OCI-LY3 (cell line): Measurements from ENCODE around the gene PLXDC2.

Experiments used
- H2AFZ ChIP-seq: fragments of 200-600, 300-600 bp; shearing (Covaris generic); 2 replicates; pipeline ENCODE4 v1.6.0; 2014; ENCODE audit warnings: antibody characterized with exemption, low read depth, low read length
- H3K27ac ChIP-seq: fragments of 200-600, 300-600 bp; sonication (generic); 2 replicates; pipeline ENCODE4 v1.5.1; 2014; ENCODE audit warnings: mild to moderate bottlenecking, low read length, moderate library complexity, mixed read lengths
- H3K27me3 ChIP-seq: fragments of 200-600, 300-600 bp; sonication (generic); 2 replicates; pipeline ENCODE4 v1.6.1; 2014; ENCODE audit warnings: low read depth, low read length, mixed read lengths
- H3K36me3 ChIP-seq: fragments of 200-600, 300-600 bp; sonication (generic); replicated peaks from 2 replicates; pipeline ENCODE3; 2014; ENCODE audit warnings: low read depth, low read length, mixed read lengths
- H3K4me1 ChIP-seq: fragments of 300-600, 200-600 bp; sonication (generic); 2 replicates; pipeline ENCODE4 v1.6.1; 2014; ENCODE audit warnings: low read length, mixed read lengths
- H3K4me2 ChIP-seq: fragments of 200-600, 300-600 bp; sonication (generic); 2 replicates; pipeline ENCODE4 v1.6.1; 2014; ENCODE audit warnings: low read length, mixed read lengths
- H3K4me3 ChIP-seq: fragments of 300-600, 200-600 bp; sonication (generic); 2 replicates; pipeline ENCODE4 v1.5.1; 2014; ENCODE audit warnings: antibody characterized with exemption, mild to moderate bottlenecking, low read length, moderate library complexity
- H3K79me2 ChIP-seq: fragments of 300-600, 200-600 bp; shearing (Covaris generic); 2 replicates; pipeline ENCODE4 v1.6.1; 2014; ENCODE audit warnings: mild to moderate bottlenecking, low read length, mixed read lengths
- H3K9ac ChIP-seq: fragments of 300-600, 200-600 bp; shearing (Covaris generic); 2 replicates; pipeline ENCODE4 v1.6.0; 2014; ENCODE audit warnings: mild to moderate bottlenecking, low read length, moderate library complexity
- H3K9me3 ChIP-seq: fragments of 200-600, 300-600 bp; shearing (Covaris generic); 2 replicates; pipeline ENCODE4 v1.6.1; 2014; ENCODE audit warnings: low read length, mixed read lengths; ENCODE audit not compliant: insufficient read depth
- H4K20me1 ChIP-seq: fragments of 200-600, 300-600 bp; sonication (generic); 2 replicates; pipeline ENCODE4 v1.6.1; 2016; ENCODE audit warnings: low read length, mixed read lengths; ENCODE audit not compliant: insufficient read depth
- EZH2phosphoT487 ChIP-seq: fragments of 200-600 bp; shearing (Covaris generic); IDR thresholded peaks from 2 replicates; pipeline ENCODE4 v1.6.1; 2018; ENCODE audit warnings: antibody characterized with exemption, mixed run types, low read depth
- TF ChIP-seq, protein P1 (sequence below): fragments of 200-600, 300-600 bp; sonication (generic); IDR thresholded peaks from 2 replicates; pipeline ENCODE4 v1.5.1; 2014; ENCODE audit warnings: antibody characterized with exemption, low read length, low read depth

The PLXDC2 gene

DNA sequence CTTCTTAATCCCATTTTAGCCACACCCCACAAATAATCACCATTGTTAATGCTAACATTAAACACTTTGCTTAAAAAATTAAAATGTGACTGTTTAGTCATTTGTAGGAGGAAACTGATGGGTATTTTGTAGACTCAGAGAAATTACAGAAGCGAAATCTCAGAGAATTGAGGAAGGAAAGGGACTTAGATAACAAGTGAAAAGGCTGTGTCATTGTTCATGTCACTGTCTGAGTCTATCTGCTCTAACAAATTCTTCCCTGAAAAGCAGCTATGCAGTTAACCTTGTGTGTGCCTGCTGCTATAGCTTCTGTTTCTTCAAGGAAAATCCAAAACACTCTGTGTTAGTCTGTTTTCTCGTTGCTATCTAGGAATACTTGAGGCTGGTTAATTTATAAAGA, 40.9 kb upstream of the PLXDC2 start:
- H3K79me2 ChIP-seq, result no peaks in the 10 kb centered on the region
- H3K36me3 ChIP-seq, result no peaks in the 10 kb centered on the region
- no peaks in the 10 kb centered on the region for H3K9me3 ChIP-seq
- no peak overlapping the region for H2AFZ ChIP-seq
- H3K9ac ChIP-seq, result no peak overlapping the region
- no peaks in the 10 kb centered on the region for H3K4me1 ChIP-seq
- no peaks in the 10 kb centered on the region for H3K27me3 ChIP-seq
- H3K4me2 ChIP-seq, result no peak overlapping the region
- no peak overlapping the region for H3K4me3 ChIP-seq
- no peaks in the 10 kb centered on the region for H4K20me1 ChIP-seq
- TF ChIP-seq EZH2phosphoT487, result no peak
- TF ChIP-seq, protein P1, sequence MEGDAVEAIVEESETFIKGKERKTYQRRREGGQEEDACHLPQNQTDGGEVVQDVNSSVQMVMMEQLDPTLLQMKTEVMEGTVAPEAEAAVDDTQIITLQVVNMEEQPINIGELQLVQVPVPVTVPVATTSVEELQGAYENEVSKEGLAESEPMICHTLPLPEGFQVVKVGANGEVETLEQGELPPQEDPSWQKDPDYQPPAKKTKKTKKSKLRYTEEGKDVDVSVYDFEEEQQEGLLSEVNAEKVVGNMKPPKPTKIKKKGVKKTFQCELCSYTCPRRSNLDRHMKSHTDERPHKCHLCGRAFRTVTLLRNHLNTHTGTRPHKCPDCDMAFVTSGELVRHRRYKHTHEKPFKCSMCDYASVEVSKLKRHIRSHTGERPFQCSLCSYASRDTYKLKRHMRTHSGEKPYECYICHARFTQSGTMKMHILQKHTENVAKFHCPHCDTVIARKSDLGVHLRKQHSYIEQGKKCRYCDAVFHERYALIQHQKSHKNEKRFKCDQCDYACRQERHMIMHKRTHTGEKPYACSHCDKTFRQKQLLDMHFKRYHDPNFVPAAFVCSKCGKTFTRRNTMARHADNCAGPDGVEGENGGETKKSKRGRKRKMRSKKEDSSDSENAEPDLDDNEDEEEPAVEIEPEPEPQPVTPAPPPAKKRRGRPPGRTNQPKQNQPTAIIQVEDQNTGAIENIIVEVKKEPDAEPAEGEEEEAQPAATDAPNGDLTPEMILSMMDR, result no peak
- H3K27ac ChIP-seq, result no peak overlapping the region

DNA sequence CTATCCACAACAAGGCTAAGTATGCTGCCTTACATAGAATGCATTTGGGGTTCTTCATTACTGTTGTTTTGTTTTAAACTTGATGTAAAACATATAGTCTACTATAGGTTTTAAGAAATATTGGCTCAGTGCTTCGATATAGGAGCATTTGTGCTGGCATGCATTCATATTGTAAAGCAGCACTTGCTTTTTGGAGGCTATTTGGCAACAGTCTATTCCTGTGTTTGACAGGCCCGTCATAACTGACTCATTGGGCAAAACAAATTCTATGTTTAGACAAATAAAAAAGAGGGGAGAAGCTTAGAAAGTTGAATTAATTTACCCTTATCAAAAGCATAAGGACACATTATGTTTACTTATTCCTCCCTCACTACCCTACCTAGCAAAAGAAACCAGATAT, 38.4 kb upstream of the PLXDC2 start:
- H3K79me2 ChIP-seq, result no peaks in the 10 kb centered on the region
- no peak overlapping the region for H3K4me2 ChIP-seq
- no peak overlapping the region for H3K27ac ChIP-seq
- H3K9me3 ChIP-seq, result no peaks in the 10 kb centered on the region
- H2AFZ ChIP-seq, result no peak overlapping the region
- no peaks in the 10 kb centered on the region for H3K36me3 ChIP-seq
- no peak overlapping the region for H3K9ac ChIP-seq
- H3K4me3 ChIP-seq, result no peak overlapping the region
- no peaks in the 10 kb centered on the region for H4K20me1 ChIP-seq
- TF ChIP-seq, protein P1, result no peak
- no peak for TF ChIP-seq EZH2phosphoT487
- H3K27me3 ChIP-seq, result no peaks in the 10 kb centered on the region
- H3K4me1 ChIP-seq, result no peaks in the 10 kb centered on the region

DNA sequence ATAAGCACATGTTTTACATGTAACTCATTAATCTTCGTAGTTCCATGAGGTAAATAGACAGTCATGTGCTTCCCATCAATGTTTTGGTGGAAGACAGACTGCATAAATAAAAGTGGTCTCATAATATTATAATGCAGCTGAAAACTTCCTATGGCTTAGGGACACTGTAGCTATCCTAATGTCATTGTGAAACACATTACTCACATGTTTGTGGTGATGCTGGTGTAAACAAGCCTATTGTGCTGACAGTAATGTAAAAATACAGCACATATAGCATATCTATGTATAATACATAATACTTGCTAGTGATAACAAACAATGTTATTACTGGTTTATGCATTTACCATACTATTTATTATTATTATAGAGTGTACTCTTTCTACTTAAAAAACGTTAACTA, 37.2 kb upstream of the PLXDC2 start:
- no peaks in the 10 kb centered on the region for H3K4me1 ChIP-seq
- no peak for TF ChIP-seq EZH2phosphoT487
- TF ChIP-seq, protein P1, result no peak
- H3K79me2 ChIP-seq, result no peaks in the 10 kb centered on the region
- no peak overlapping the region for H3K4me2 ChIP-seq
- no peaks in the 10 kb centered on the region for H3K36me3 ChIP-seq
- no peak overlapping the region for H3K9ac ChIP-seq
- H3K27me3 ChIP-seq, result no peaks in the 10 kb centered on the region
- H3K4me3 ChIP-seq, result no peak overlapping the region
- H3K27ac ChIP-seq, result no peak overlapping the region
- no peaks in the 10 kb centered on the region for H4K20me1 ChIP-seq
- H2AFZ ChIP-seq, result no peak overlapping the region
- H3K9me3 ChIP-seq, result no peaks in the 10 kb centered on the region

DNA sequence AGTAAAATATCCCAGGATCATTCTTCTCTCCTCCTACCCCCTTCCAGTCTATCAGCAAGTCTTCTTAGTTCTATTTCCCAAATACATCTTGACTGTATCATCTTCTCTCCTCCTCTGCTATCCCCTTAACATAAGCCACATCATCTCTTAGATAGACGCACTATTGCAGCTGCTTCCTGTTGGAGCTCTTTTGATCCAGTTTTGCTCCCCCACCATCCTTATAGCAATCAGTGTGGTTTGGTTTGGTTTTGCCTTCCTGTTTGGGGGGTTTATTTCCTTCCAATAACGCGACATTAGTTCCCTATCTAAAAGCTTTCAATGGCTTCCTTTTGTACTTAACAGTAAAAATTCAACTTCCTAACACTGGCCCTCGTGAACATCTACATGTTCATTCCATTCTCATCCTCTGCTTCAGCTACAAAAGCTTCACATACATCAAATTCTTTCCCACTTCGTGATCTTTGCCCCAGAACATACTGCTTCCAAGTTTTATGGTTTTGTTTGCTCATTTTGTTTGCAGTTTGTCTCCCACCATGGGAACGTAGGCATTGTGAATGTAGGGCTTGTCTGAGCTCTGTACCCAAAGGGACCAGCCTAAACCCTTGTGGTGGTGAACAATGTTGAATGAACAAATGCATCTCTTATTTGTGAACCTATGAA, 33.7 kb upstream of the PLXDC2 start:
- H3K27me3 ChIP-seq, result no peaks in the 10 kb centered on the region
- H3K4me1 ChIP-seq, result no peaks in the 10 kb centered on the region
- H4K20me1 ChIP-seq, result no peaks in the 10 kb centered on the region
- no peak overlapping the region for H3K4me2 ChIP-seq
- no peak overlapping the region for H3K9ac ChIP-seq
- no peak for TF ChIP-seq EZH2phosphoT487
- TF ChIP-seq, protein P1, result no peak
- no peaks in the 10 kb centered on the region for H3K9me3 ChIP-seq
- H3K4me3 ChIP-seq, result no peak overlapping the region
- no peaks in the 10 kb centered on the region for H3K36me3 ChIP-seq
- H3K79me2 ChIP-seq, result no peaks in the 10 kb centered on the region
- no peak overlapping the region for H3K27ac ChIP-seq
- H2AFZ ChIP-seq, result no peak overlapping the region
